ENCODE results near the gene RFX3.

RFX3 gene

GRCh38 chr9:3415906-3416305, 109.9 kb downstream of the RFX3 start:
- no peak overlapping the region for H3K27ac ChIP-seq (ENCODE audit: low read depth, low read length, poor library complexity, severe bottlenecking)
- TF ChIP-seq, protein P1, sequence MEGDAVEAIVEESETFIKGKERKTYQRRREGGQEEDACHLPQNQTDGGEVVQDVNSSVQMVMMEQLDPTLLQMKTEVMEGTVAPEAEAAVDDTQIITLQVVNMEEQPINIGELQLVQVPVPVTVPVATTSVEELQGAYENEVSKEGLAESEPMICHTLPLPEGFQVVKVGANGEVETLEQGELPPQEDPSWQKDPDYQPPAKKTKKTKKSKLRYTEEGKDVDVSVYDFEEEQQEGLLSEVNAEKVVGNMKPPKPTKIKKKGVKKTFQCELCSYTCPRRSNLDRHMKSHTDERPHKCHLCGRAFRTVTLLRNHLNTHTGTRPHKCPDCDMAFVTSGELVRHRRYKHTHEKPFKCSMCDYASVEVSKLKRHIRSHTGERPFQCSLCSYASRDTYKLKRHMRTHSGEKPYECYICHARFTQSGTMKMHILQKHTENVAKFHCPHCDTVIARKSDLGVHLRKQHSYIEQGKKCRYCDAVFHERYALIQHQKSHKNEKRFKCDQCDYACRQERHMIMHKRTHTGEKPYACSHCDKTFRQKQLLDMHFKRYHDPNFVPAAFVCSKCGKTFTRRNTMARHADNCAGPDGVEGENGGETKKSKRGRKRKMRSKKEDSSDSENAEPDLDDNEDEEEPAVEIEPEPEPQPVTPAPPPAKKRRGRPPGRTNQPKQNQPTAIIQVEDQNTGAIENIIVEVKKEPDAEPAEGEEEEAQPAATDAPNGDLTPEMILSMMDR (IDR thresholded peaks at IDR 0.05; ENCODE audit: low read length), result no peak
- no peak for TF ChIP-seq EZH2 (IDR thresholded peaks at IDR 0.05; ENCODE audit: borderline replicate concordance, low read length)
- no peaks in the 10 kb centered on the region for H3K9me2 ChIP-seq (ENCODE audit: low read depth, low read length)
- H4K20me1 ChIP-seq (ENCODE audit: insufficient read depth, low read length), result no peaks in the 10 kb centered on the region
- H3K36me3 ChIP-seq (ENCODE audit: insufficient read depth, low read length), result no peaks in the 10 kb centered on the region
- H3K4me2 ChIP-seq (ENCODE audit: low read length), result no peak overlapping the region
- no peaks in the 10 kb centered on the region for H3F3A ChIP-seq (ENCODE audit: insufficient read depth, low read length)
- H2AFZ ChIP-seq (ENCODE audit: low read length), result no peak overlapping the region
- no peaks in the 10 kb centered on the region for H3K27me3 ChIP-seq (ENCODE audit: insufficient read depth, low read length)
- no peaks in the 10 kb centered on the region for H3K79me2 ChIP-seq (ENCODE audit: insufficient read depth, low read length)
- no peak overlapping the region for H3K4me3 ChIP-seq (ENCODE audit: low read depth, low read length, poor library complexity, severe bottlenecking)
- no peaks in the 10 kb centered on the region for H3K9me3 ChIP-seq (ENCODE audit: low read length)
- H3K4me1 ChIP-seq (ENCODE audit: insufficient read depth, low read length, severe bottlenecking), result no peaks in the 10 kb centered on the region
- no peak overlapping the region for H3K9ac ChIP-seq (ENCODE audit: low read length)

DNA sequence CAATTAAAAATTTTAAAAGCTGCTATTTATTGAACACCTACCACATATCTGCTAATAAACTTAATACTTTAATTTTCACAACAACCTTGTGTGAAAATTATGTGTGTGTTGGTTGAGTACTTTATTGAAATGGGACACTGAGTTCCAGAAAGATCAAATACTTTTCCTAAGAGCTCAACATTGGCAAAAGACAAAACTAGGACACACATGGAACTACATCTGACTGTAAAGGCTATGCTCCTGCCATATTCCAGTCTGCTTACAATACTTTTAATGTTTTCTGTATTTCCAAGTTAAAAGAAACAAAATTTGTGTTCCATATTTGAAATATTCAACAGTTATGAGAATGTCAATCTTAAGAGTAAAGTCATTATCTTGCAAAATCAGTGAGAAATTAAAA, 111.8 kb downstream of the RFX3 start:
- Histone ChIP-seq H3K27ac (ENCODE audit: low read depth, low read length, poor library complexity, severe bottlenecking) (no peak overlapping the region), H3K9me2 (ENCODE audit: low read depth, low read length) (no peaks in the 10 kb centered on the region), H3K4me3 (ENCODE audit: low read depth, low read length, poor library complexity, severe bottlenecking) (no peak overlapping the region), H3K4me1 (ENCODE audit: insufficient read depth, low read length, severe bottlenecking) (no peaks in the 10 kb centered on the region), H3K9me3 (ENCODE audit: low read length) (no peaks in the 10 kb centered on the region), H2AFZ (ENCODE audit: low read length) (no peak overlapping the region), H3K79me2 (ENCODE audit: insufficient read depth, low read length) (no peaks in the 10 kb centered on the region), H3F3A (ENCODE audit: insufficient read depth, low read length) (no peaks in the 10 kb centered on the region), H4K20me1 (ENCODE audit: insufficient read depth, low read length) (no peaks in the 10 kb centered on the region), H3K27me3 (ENCODE audit: insufficient read depth, low read length) (no peaks in the 10 kb centered on the region), H3K4me2 (ENCODE audit: low read length) (no peak overlapping the region), H3K9ac (ENCODE audit: low read length) (no peak overlapping the region), H3K36me3 (ENCODE audit: insufficient read depth, low read length) (no peaks in the 10 kb centered on the region)
- no peak for TF ChIP-seq EZH2 (IDR thresholded peaks at IDR 0.05; ENCODE audit: borderline replicate concordance, low read length)
- TF ChIP-seq, protein P1 (IDR thresholded peaks at IDR 0.05; ENCODE audit: low read length), result no peak

- no peak overlapping the region for H3K4me2 ChIP-seq (ENCODE audit: low read length)
Measured at GRCh38 chr9:3410461-3410860, 115.3 kb downstream of the RFX3 start.

More at GRCh38 chr9:3410461-3410860, 115.3 kb downstream of the RFX3 start:
- Histone ChIP-seq H4K20me1 (ENCODE audit: insufficient read depth, low read length) (no peaks in the 10 kb centered on the region), H3K4me3 (ENCODE audit: low read depth, low read length, poor library complexity, severe bottlenecking) (no peak overlapping the region), H3K9me3 (ENCODE audit: low read length) (no peaks in the 10 kb centered on the region), H3K9ac (ENCODE audit: low read length) (no peak overlapping the region), H3K9me2 (ENCODE audit: low read depth, low read length) (no peaks in the 10 kb centered on the region), H3K27ac (ENCODE audit: low read depth, low read length, poor library complexity, severe bottlenecking) (no peak overlapping the region), H2AFZ (ENCODE audit: low read length) (no peak overlapping the region), H3K27me3 (ENCODE audit: insufficient read depth, low read length) (no peaks in the 10 kb centered on the region), H3K79me2 (ENCODE audit: insufficient read depth, low read length) (no peaks in the 10 kb centered on the region), H3F3A (ENCODE audit: insufficient read depth, low read length) (no peaks in the 10 kb centered on the region), H3K4me1 (ENCODE audit: insufficient read depth, low read length, severe bottlenecking) (no peaks in the 10 kb centered on the region), H3K36me3 (ENCODE audit: insufficient read depth, low read length) (no peaks in the 10 kb centered on the region)
- TF ChIP-seq, protein P1 (IDR thresholded peaks at IDR 0.05; ENCODE audit: low read length), result no peak
- no peak for TF ChIP-seq EZH2 (IDR thresholded peaks at IDR 0.05; ENCODE audit: borderline replicate concordance, low read length)

Data from OCI-LY1 (cell line).